Lower leg skin (tissue), 3 donors: ENCODE data around the gene SDK1.

Experiments
- CTCF ChIP-seq, 3 donors: fragments of 450-650 bp; IDR thresholded peaks; one replicate each; pipeline ENCODE4 v1.5.1; 2016; ENCODE audit warnings: antibody characterized with exemption in 3 of 3, mild to moderate bottlenecking in 3 of 3, moderate library complexity in 2 of 3
- POLR2A ChIP-seq, 2 donors: fragments of 450-650 bp; IDR thresholded peaks; one replicate each; pipeline ENCODE4 v1.6.1; 2016 to 2017; ENCODE audit warnings: antibody characterized with exemption in 2 of 2, mild to moderate bottlenecking in 1 of 2, moderate library complexity in 1 of 2

- TF ChIP-seq CTCF (IDR thresholded peaks at IDR 0.05) (no peak), POLR2A (IDR thresholded peaks at IDR 0.05) (no peak)
Measured at GRCh38 chr7:4270941-4271715, 970.1 kb downstream of the SDK1 start.
